ENCODE measurements around the gene TNNT1. TPM values are rescaled to one million over a fixed set of nuclear protein-coding genes. Genes with fewer than 3 reads are reported as not detected.

Gene TNNT1
- polyA plus RNA-seq, 1 donor from 2014 or later: not detected

- Mint-ChIP-seq H3K4me1 (peaks cover 5 to 6% (median 5%) of the 10 kb centered on the region in 3 donors), H3K27me3 (peaks cover 25% of the 10 kb centered on the region), H3K4me3 (no peak overlapping the region), H3K36me3 (no peaks in the 10 kb centered on the region), H3K27ac (peak overlapping the region in 1 of 3 donors; percentile 31), H3K9me3 (no peaks in the 10 kb centered on the region)
Measured at GRCh38 chr19:55137915-55138314, 11.1 kb downstream of the TNNT1 start.

DNA sequence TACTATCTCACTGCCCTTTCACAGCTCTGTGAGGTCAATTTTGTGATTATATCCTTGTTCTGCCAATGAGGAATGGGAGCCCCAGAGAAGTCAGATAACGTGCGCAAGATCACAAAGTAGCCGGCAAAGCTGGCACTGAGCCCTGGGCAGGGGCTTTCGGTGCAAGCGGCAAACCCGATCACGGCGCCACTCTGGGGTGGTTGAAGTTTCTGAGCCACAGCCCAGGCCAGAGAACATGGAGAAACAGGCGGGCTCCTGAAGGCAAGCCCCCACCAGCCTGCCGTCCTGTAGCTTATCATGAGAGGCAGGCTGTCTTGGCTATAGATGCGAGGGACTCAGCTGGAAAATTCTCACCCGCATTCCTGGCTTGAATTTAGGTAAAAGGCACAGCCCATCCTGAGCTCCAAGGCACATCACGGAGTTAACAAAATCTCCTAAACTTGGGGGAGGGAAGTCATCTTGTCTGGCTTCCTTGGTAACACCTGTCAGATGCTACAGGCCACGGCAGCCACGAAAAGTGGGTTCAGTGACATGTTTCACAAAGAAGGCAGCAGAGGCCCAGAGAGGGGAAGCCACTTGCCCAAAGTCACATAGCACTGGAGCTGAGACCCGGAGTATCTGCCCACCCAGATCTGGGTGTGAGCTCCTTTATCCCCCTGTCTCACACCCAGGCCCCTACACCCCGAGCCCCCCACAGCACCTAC lies 12.5 kb downstream of the TNNT1 start:
- no peaks in the 10 kb centered on the region for H3K36me3 Mint-ChIP-seq
- no peak overlapping the region for H3K27ac Mint-ChIP-seq
- no peaks in the 10 kb centered on the region for H3K9me3 Mint-ChIP-seq
- H3K27me3 Mint-ChIP-seq: peaks cover 25% of the 10 kb centered on the region
- H3K4me1 Mint-ChIP-seq: peaks cover 5 to 9% (median 6%) of the 10 kb centered on the region in 3 donors
- no peak overlapping the region for H3K4me3 Mint-ChIP-seq

DNA sequence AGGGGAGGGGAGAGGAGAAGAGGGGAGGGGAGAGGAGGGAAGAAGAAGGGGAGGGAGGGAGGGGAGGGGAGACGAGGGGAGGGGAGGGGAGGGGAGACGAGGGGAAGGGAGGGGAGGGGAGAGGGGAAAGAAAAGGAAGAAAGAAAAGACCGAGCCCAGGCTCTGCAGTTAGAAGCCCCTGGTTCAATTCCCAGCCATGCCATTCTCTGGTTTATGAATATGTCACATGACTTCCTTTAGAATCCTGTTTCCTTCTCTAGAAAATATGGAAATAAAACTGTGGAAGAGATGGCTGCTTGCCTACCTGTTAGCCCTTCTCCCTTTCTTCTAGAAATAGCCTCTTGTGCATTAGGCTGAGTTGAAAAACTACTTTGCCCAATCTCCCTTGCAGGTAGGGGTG lies 14.3 kb downstream of the TNNT1 start:
- peaks cover 2 to 9% (median 3%) of the 10 kb centered on the region in 3 donors for H3K4me1 Mint-ChIP-seq

GRCh38 chr19:55133639-55134444 lies 15.2 kb downstream of the TNNT1 start:
- Mint-ChIP-seq H3K27ac (no peak overlapping the region), H3K36me3 (no peaks in the 10 kb centered on the region), H3K4me1 (peaks cover 2 to 9% (median 3%) of the 10 kb centered on the region in 3 donors), H3K4me3 (peak overlapping the region in 1 of 4 donors; percentile 83), H3K9me3 (no peaks in the 10 kb centered on the region), H3K27me3 (peaks cover 36% of the 10 kb centered on the region)

More for the DNA sequence above, 14.3 kb downstream of the TNNT1 start:
- H3K36me3 Mint-ChIP-seq: no peaks in the 10 kb centered on the region
- peaks cover 27% of the 10 kb centered on the region for H3K27me3 Mint-ChIP-seq
- H3K27ac Mint-ChIP-seq: no peak overlapping the region
- no peaks in the 10 kb centered on the region for H3K9me3 Mint-ChIP-seq
- no peak overlapping the region for H3K4me3 Mint-ChIP-seq

DNA sequence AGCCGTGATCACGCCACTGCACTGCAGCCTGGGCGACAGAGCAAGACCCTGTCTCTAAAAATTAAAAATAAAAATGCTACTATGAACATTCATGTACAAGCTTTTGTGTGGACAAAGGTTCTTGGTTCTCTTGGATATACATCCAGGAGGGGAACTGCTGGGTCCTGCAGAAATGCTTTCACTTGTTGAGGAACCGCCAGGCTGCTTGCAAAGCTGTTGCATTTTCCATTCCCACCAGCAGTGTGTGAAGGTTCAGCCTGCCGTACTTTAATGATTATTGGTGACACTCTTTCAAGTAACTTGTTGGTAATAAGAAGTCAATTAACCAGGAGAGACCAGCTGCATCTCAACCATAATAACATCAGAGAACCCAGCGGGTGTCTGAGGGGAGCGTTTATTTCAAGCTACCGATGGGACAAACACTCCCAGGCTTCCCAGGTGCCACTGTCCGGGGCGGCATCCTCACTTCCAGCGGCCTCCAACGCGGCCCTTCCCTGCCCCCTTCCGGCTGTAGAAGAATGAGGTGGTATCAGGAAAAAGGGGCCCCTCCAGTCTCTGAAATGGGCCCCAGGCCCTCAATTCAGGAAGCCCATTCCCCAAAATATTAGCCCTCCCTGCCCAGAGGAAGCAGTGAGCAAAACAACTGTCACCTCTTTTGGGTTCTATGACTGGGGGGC lies 16.4 kb downstream of the TNNT1 start:
- H3K9me3 Mint-ChIP-seq: no peaks in the 10 kb centered on the region
- no peak overlapping the region for H3K27ac Mint-ChIP-seq
- H3K4me3 Mint-ChIP-seq: peak overlapping the region in 1 of 4 donors; percentile 37
- H3K27me3 Mint-ChIP-seq: peaks cover 33% of the 10 kb centered on the region
- H3K4me1 Mint-ChIP-seq: peaks cover 2 to 9% (median 4%) of the 10 kb centered on the region in 3 donors
- H3K36me3 Mint-ChIP-seq: no peaks in the 10 kb centered on the region

DNA sequence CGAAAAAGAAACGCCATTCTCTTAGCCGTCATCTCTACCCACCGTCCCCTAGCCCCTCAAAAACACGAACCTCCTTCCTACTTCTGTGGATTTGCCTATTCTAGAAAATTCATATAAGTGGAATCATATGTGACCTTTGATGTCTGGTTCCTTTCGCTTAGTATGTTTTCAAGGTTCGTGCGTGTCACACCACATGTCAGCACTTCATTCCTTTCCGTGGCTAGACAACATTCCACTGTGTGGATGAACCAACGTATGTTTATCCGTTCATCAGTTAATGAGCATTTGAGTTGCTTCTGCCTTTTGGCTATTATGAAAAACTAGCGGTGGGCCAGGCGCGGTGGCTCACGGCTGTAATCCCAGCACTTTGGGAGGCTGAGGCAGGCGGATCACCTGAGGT lies 17.6 kb downstream of the TNNT1 start:
- no peaks in the 10 kb centered on the region for H3K36me3 Mint-ChIP-seq
- no peaks in the 10 kb centered on the region for H3K9me3 Mint-ChIP-seq
- H3K4me3 Mint-ChIP-seq: no peak overlapping the region
- H3K4me1 Mint-ChIP-seq: peaks cover 2 to 9% (median 4%) of the 10 kb centered on the region in 3 donors
- no peak overlapping the region for H3K27ac Mint-ChIP-seq
- H3K27me3 Mint-ChIP-seq: peaks cover 31% of the 10 kb centered on the region

DNA sequence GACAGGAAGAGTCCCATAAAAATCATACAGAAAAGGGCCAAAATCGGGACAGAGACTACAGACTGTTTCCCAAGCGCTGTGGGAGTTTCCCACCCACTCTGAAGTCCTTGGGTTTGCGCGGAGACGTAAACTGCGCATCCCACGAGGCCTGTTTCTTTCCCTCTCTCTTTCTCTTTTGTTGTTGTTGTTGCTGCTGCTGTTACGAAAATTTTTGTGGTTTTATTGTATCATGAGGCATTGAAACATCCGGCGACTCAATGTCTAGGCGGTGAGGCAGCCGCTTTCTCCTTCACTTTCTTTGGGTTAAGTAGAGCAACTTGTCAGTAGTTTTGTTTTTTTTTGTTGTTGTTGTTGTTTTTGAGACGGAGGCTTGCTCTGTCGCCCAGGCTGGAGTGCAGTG lies 30.0 kb downstream of the TNNT1 start:
- Mint-ChIP-seq H3K4me1 (peaks cover 21 to 34% (median 32%) of the 10 kb centered on the region in 3 donors), H3K4me3 (peak overlapping the region; percentile 0 to 99 (median 65)), H3K27me3 (peaks cover 3% of the 10 kb centered on the region), H3K27ac (no peak overlapping the region), H3K36me3 (no peaks in the 10 kb centered on the region), H3K9me3 (peaks cover 0 to 2% (median 0%) of the 10 kb centered on the region in 3 donors)

DNA sequence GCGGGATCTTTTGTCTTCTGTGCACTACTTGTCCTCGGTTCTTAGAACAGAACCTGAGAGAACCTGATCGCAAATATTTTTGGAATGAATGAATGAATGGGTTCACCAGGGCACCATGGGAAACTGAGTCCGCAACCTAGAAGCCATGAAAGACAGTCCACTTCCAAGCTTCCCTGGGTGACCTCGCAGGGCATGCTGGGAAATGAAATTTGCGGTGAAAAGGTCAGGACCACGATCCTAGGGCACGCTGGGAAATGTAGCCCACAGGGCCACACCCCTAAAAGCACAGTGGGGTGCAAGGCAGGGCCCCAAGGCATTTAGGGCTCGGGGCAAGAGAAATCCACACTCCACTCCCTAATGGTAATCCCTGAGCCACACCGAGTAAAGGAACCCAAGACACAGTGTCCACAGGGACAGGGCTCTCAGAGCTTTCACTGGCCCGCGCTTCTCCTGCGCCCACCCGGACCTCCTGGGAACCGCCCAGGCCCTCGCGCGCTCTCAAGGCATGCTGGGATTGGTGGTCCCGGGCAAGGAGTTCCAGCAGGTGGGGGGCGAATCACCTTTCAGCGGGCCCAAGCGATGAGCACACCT lies 30.5 kb downstream of the TNNT1 start:
- Mint-ChIP-seq H3K9me3 (peaks cover 0 to 2% (median 0%) of the 10 kb centered on the region in 3 donors), H3K36me3 (no peaks in the 10 kb centered on the region), H3K4me3 (peak overlapping the region; percentile 96 to 99 (median 98)), H3K27me3 (no peaks in the 10 kb centered on the region), H3K4me1 (peaks cover 25 to 34% (median 32%) of the 10 kb centered on the region in 3 donors), H3K27ac (peak overlapping the region in 2 of 3 donors; percentile 19 to 80)

DNA sequence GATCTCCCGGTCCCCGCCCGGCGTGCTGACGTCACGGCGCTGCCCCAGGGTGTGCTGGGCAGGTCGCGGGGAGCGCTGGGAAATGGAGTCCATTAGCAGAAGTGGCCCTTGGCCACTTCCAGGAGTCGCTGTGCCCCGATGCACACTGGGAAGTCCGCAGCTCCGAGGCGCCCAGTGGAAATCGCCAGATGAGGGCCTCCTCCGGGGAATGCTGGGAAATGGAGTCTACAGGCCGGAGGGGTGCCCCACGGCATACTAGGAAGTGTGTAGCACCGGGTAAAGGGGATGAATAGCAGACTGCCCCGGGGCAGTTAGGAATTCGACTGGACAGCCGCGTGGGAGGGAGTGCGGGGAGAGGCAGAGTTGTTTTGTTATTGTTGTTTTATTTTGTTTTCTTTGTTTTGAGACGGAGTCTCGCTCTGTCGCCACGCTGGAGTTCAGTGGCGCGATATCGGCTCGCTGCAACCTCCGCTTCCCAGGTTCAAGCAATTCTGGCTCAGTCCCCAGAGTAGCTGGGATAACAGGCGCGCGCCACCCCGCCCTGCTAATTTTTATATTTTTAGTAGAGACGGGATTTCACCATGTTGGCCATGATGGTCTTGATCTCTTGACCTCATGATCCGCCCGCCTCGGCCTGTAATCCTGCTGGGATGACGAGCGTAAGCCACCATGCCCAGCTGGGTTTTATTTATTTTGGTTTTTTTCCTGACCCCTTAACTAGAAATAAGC lies 31.2 kb downstream of the TNNT1 start:
- Mint-ChIP-seq H3K9me3 (peaks cover 0 to 2% (median 0%) of the 10 kb centered on the region in 3 donors), H3K27me3 (no peaks in the 10 kb centered on the region), H3K36me3 (no peaks in the 10 kb centered on the region), H3K27ac (peak overlapping the region; percentile 19 to 96 (median 80)), H3K4me3 (peak overlapping the region; percentile 96 to 99 (median 98)), H3K4me1 (peaks cover 28 to 34% (median 32%) of the 10 kb centered on the region in 3 donors)

DNA sequence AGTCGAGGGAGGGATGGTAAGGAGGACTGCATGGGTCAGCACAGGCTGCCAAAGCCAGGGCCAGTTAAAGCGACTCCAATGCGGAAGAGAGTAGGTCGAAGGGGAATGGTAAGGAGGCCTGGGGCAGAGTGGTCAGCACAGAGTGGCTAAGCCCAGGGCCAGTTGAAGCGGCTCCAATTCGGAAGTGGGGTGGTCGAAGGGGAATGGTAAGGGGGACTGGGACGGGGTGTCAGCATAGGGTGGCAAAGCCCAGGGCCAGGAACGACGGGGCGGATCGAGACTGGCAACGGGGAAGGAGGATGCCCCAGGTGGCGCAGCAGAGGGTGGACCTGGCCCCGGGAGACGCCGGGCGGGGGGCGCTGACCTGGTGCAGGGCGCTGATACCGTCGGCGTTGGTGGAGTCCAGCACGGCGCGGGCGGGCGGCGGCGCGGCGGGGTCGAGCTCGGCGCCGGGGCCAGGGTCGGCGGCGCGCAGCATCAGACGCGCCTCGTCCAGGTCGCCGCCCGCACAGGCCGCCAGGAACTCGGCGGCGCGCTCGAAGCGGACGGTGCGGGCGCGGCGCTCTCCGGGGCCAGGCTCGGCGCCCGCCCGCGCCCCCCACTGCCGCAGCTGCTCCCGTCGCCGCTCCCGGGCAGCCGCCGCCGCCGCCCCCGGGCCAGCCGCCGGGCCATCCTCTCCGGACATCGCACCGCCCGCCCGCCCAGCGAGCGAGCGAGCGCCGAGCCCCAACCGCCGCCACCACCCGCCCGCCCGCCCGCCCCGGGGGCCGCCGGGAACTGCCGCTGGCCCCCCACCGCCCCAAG lies 31.9 kb downstream of the TNNT1 start, which contains the start of gene PPP1R12C:
Gene PPP1R12C, minus strand, starts transcription at position 779 of the 804 bp plus-strand sequence. Its CDS starts 94 bp downstream, at position 685.
- Mint-ChIP-seq H3K27ac (peak within 1 kb of the TSS; percentile 89 to 99 (median 96)), H3K9me3 (peaks cover 0 to 2% (median 0%) of the 10 kb centered on the region in 3 donors), H3K36me3 (no peaks in the 10 kb centered on the region), H3K4me3 (peak within 1 kb of the TSS; percentile 96 to 99 (median 98)), H3K27me3 (no peaks in the 10 kb centered on the region), H3K4me1 (peaks cover 28 to 34% (median 32%) of the 10 kb centered on the region in 3 donors)

- no peaks in the 10 kb centered on the region for H3K27me3 Mint-ChIP-seq
Measured at GRCh38 chr19:55116232-55116858, 32.7 kb downstream of the TNNT1 start.

DNA sequence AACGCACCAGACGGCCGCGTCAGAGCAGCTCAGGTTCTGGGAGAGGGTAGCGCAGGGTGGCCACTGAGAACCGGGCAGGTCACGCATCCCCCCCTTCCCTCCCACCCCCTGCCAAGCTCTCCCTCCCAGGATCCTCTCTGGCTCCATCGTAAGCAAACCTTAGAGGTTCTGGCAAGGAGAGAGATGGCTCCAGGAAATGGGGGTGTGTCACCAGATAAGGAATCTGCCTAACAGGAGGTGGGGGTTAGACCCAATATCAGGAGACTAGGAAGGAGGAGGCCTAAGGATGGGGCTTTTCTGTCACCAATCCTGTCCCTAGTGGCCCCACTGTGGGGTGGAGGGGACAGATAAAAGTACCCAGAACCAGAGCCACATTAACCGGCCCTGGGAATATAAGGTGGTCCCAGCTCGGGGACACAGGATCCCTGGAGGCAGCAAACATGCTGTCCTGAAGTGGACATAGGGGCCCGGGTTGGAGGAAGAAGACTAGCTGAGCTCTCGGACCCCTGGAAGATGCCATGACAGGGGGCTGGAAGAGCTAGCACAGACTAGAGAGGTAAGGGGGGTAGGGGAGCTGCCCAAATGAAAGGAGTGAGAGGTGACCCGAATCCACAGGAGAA lies 33.5 kb downstream of the TNNT1 start:
- H3K27ac Mint-ChIP-seq: peak overlapping the region in 2 of 3 donors; percentile 89 to 99
- peak overlapping the region; percentile 93 to 99 (median 96) for H3K4me3 Mint-ChIP-seq
- H3K27me3 Mint-ChIP-seq: no peaks in the 10 kb centered on the region
- no peaks in the 10 kb centered on the region for H3K36me3 Mint-ChIP-seq
- H3K4me1 Mint-ChIP-seq: peaks cover 27 to 29% (median 28%) of the 10 kb centered on the region in 3 donors
- peaks cover 0 to 2% (median 0%) of the 10 kb centered on the region in 3 donors for H3K9me3 Mint-ChIP-seq

More at GRCh38 chr19:55116232-55116858, 32.7 kb downstream of the TNNT1 start:
- no peaks in the 10 kb centered on the region for H3K36me3 Mint-ChIP-seq
- H3K4me1 Mint-ChIP-seq: peaks cover 28 to 32% (median 31%) of the 10 kb centered on the region in 3 donors
- H3K9me3 Mint-ChIP-seq: peaks cover 0 to 2% (median 0%) of the 10 kb centered on the region in 3 donors
- H3K27ac Mint-ChIP-seq: peak overlapping the region; percentile 89 to 99 (median 93)
- peak overlapping the region; percentile 93 to 99 (median 96) for H3K4me3 Mint-ChIP-seq

All from IgD-negative memory B cell (primary cell).